ENCODE results near the gene SETX. TPM values are rescaled to one million over a fixed set of nuclear protein-coding genes. Genes with fewer than 3 reads are reported as not detected.
A peak's percentile ranks its signal among the peaks of the same experiment; 100 is the strongest.

Gene SETX, protein sequence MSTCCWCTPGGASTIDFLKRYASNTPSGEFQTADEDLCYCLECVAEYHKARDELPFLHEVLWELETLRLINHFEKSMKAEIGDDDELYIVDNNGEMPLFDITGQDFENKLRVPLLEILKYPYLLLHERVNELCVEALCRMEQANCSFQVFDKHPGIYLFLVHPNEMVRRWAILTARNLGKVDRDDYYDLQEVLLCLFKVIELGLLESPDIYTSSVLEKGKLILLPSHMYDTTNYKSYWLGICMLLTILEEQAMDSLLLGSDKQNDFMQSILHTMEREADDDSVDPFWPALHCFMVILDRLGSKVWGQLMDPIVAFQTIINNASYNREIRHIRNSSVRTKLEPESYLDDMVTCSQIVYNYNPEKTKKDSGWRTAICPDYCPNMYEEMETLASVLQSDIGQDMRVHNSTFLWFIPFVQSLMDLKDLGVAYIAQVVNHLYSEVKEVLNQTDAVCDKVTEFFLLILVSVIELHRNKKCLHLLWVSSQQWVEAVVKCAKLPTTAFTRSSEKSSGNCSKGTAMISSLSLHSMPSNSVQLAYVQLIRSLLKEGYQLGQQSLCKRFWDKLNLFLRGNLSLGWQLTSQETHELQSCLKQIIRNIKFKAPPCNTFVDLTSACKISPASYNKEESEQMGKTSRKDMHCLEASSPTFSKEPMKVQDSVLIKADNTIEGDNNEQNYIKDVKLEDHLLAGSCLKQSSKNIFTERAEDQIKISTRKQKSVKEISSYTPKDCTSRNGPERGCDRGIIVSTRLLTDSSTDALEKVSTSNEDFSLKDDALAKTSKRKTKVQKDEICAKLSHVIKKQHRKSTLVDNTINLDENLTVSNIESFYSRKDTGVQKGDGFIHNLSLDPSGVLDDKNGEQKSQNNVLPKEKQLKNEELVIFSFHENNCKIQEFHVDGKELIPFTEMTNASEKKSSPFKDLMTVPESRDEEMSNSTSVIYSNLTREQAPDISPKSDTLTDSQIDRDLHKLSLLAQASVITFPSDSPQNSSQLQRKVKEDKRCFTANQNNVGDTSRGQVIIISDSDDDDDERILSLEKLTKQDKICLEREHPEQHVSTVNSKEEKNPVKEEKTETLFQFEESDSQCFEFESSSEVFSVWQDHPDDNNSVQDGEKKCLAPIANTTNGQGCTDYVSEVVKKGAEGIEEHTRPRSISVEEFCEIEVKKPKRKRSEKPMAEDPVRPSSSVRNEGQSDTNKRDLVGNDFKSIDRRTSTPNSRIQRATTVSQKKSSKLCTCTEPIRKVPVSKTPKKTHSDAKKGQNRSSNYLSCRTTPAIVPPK (N-terminal part only)
- total RNA-seq (2013; cell fraction: nucleolus; rRNA removed) = 213 and 214 TPM in 2 replicates
- total RNA-seq (2014; rRNA removed) = 54.4 and 63.2 TPM in 2 replicates
- 75.7 and 77.5 TPM in 2 replicates for total RNA-seq (2014; rRNA removed; fragmentation: Illumina TruSeq; extraction: Trizol)
- 40.9 and 44.5 TPM in 2 replicates for total RNA-seq (2021)
- 24.5 TPM for polyA plus RNA-seq (2011; ENCODE audit: low read depth)
- 36.8 and 47.0 TPM in 2 replicates for polyA plus RNA-seq (2011; rRNA removed)
- polyA plus RNA-seq (2011; cell fraction: cytosol; rRNA removed) = 20.6 and 21.1 TPM in 2 replicates
- 38.2 and 45.2 TPM in 2 replicates for polyA plus RNA-seq (2011; cell fraction: nucleus; rRNA removed)
- polyA plus RNA-seq (2012) = 24.8 and 32.0 TPM in 2 replicates
- polyA plus RNA-seq (2014; fragmentation: Illumina TruSeq; extraction: Trizol) = 45.4 and 51.2 TPM in 2 replicates
- polyA plus RNA-seq (2014; fragmentation: Nextera tagmentation; extraction: Ambion mirVana) = 10 to 100 TPM; 15.8 to 16.1 TPM
- polyA plus RNA-seq (2014; rRNA removed) = 29.3 and 37.3 TPM in 2 replicates
- polyA plus RNA-seq (2016; fragmentation: Nextera tagmentation; extraction: Ambion mirVana) = 10 to 100 TPM; 23.4 to 25.3 TPM
- 91.0 and 111 TPM in 2 replicates for polyA minus RNA-seq (2011; rRNA and poly(A)+ RNA removed)
- polyA minus RNA-seq (2011; cell fraction: cytosol; rRNA and poly(A)+ RNA removed) = 28.5 and 35.3 TPM in 2 replicates
- polyA minus RNA-seq (2011; cell fraction: nucleus; rRNA and poly(A)+ RNA removed) = 45.5 and 69.1 TPM in 2 replicates
- percentile 92 among the genes with signal in this experiment for Bru-seq, nascent RNA
- BruChase-seq, experiment 1, labeled RNA remaining after a 6-hour chase = percentile 95 among the genes with signal in this experiment
- BruChase-seq, experiment 2, labeled RNA remaining after a 2-hour chase = percentile 96 among the genes with signal in this experiment
- long read RNA-seq, experiment 1, partial matches to known transcripts = 11 of 12 reads
- long read RNA-seq, experiment 1, other reads (novel, unspliced or antisense) = 1 of 12 reads
- long read RNA-seq, experiment 2, partial matches to known transcripts = 163 of 194 reads
- long read RNA-seq, experiment 2, other reads (novel, unspliced or antisense) = 31 of 194 reads

DNA sequence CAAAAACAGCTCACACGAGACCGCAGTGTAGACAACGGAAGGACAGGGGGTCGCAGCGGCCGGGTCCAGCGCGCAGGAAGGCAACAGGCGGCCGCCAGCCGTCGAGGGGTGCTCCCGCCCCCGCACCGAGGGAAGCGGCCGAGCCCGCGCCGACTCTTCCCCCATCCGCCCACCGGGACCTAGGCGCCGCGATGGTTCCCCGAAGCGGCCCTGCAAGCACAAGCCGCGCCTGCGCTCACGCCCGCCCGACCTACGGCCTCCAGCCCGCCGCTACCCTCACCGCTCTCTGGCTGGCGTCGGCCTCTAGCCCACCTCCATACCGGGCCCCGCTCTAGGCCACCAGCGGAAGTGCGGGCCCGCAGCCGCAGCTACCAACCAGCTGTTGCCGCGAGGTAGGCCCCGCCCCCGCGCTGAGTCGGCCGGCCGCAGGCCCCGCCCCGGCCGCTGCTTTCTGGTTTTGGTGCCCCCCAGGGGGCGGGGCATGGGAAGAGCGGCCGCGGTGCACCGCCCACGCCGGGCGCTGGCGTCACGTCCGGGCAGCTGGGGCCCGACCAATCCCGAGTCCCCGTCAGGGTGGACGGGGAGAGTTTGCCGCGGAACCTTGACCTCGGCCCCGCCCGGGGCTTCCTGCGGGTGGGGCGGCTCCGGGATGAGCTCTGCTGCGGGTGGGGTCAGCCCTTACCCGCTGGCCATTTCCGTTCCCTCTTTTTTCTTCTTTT is at the start of gene SETX:
TSS of gene SETX (minus strand) at position 350 of the 719 bp plus-strand sequence. CDS start 5,558 bp downstream, outside the sequence.
- in situ Hi-C loops (cut with MboI) (no loop called here), intact Hi-C loops (cut with micrococcal nuclease; ENCODE audit: unreplicated experiment) (loop anchor here (1.0 kb wide), 1 partner anchor 28 kb away; no protein-coding TSS in a partner anchor)
- H3K79me2 ChIP-seq (ENCODE audit: control insufficient read depth, insufficient read depth, low read length) = peaks cover 44% of the 10 kb centered on the region
- no TSS peak for BruUV-seq (replicated peaks)
- H3K4me1 ChIP-seq (ENCODE audit: control insufficient read depth, insufficient read depth, low read length) = peaks cover 8% of the 10 kb centered on the region; the same call in 1 of the 2 replicates
- SMC1A ChIA-PET (ENCODE audit: uncharacterized antibody, unreplicated experiment) = interaction anchor here (0.7 to 9.5 kb wide), 3 partner anchors 11 to 27 kb away, joined by 4 to 131 read pairs (median 43); no protein-coding TSS in a partner anchor
- H3K9me3 ChIP-seq (replicated peaks; ENCODE audit: control insufficient read depth, insufficient read depth, low read length) = no peaks in the 10 kb centered on the region; the same call in 2 of the 3 replicates
- no peaks in the 10 kb centered on the region for H4K20me1 ChIP-seq (ENCODE audit: control insufficient read depth, insufficient read depth)
- H3K4me2 ChIP-seq (ENCODE audit: control insufficient read depth, insufficient read depth) = peak within 1 kb of the TSS; percentile 95
- peaks cover 0 to 5% of the 10 kb centered on the region in 2 experiments; a peak in 1 of 4 replicates for H3K36me3 ChIP-seq (ENCODE audit: control insufficient read depth in 2 of 2, insufficient read depth in 2 of 2, low read length in 1 of 2)
- FAIRE-seq = peak; percentile 83
- peak within 1 kb of the TSS; percentile 97 for H3K27ac ChIP-seq (ENCODE audit: control insufficient read depth, insufficient read depth)
- H3K4me3 ChIP-seq = peak within 1 kb of the TSS; percentile 86
- RAD21 ChIA-PET (ENCODE audit: unreplicated experiment) = interaction anchor here (0.6 to 3.4 kb wide), 6 partner anchors 18 to 1113 kb away, joined by 3 to 50 read pairs (median 4); no protein-coding TSS in a partner anchor
- DNase-seq (ENCODE audit: low read depth, low spot score) = peak; percentile 85
- peak within 1 kb of the TSS; percentile 95 for H3K9ac ChIP-seq (ENCODE audit: control insufficient read depth, insufficient read depth, low read length)
- 1% methylated on average over 80 of the region's 82 CpGs for WGBS (ENCODE audit: insufficient coverage, insufficient replicate concordance, low lambda C conversion rate, missing lambda C conversion rate)
- H2AFZ ChIP-seq (ENCODE audit: control insufficient read depth, low read depth, low read length) = peak within 1 kb of the TSS; percentile 71
- POLR2A ChIA-PET = interaction anchor here (0.6 to 7.0 kb wide), 10 partner anchors 9 to 1661 kb away, joined by 3 to 96 read pairs (median 4); partner anchors contain the start of gene EXOSC2
- CTCF ChIA-PET = interaction anchor here (1.0 to 6.1 kb wide), 4 partner anchors 12 to 28 kb away, joined by 3 to 59 read pairs (median 4); no protein-coding TSS in a partner anchor
- peak; percentile 92 for ATAC-seq
- H3K27me3 ChIP-seq (replicated peaks in 1 of 2; ENCODE audit: control insufficient read depth in 2 of 2, insufficient read depth in 2 of 2, low read length in 1 of 2) = no peaks in the 10 kb centered on the region
- TF ChIP-seq STAT1 (conservative IDR thresholded peaks at IDR 0.05) (no peak), WRNIP1 (IDR thresholded peaks at IDR 0.05; ENCODE audit: borderline replicate concordance, low read depth, low read length) (no peak), CBFB (IDR thresholded peaks at IDR 0.05; ENCODE audit: low read depth) (no peak; the same call in 1 of the 2 replicates), JUNB (IDR thresholded peaks at IDR 0.05) (no peak), SRF (IDR thresholded peaks at IDR 0.05; ENCODE audit: low read depth in 2 of 2, low read length in 2 of 2) (no peak), YBX1 (IDR thresholded peaks at IDR 0.05) (no peak), EGR1 (IDR thresholded peaks at IDR 0.05; ENCODE audit: borderline replicate concordance in 1 of 2, low read depth in 2 of 2, low read length in 2 of 2) (peak; percentile 17 to 96), IKZF2 (IDR thresholded peaks at IDR 0.05) (no peak), NFXL1 (IDR thresholded peaks at IDR 0.05; ENCODE audit: borderline replicate concordance) (no peak)
- TF ChIP-seq, protein P1, sequence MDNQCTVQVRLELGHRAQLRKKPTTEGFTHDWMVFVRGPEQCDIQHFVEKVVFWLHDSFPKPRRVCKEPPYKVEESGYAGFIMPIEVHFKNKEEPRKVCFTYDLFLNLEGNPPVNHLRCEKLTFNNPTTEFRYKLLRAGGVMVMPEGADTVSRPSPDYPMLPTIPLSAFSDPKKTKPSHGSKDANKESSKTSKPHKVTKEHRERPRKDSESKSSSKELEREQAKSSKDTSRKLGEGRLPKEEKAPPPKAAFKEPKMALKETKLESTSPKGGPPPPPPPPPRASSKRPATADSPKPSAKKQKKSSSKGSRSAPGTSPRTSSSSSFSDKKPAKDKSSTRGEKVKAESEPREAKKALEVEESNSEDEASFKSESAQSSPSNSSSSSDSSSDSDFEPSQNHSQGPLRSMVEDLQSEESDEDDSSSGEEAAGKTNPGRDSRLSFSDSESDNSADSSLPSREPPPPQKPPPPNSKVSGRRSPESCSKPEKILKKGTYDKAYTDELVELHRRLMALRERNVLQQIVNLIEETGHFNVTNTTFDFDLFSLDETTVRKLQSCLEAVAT (IDR thresholded peaks at IDR 0.05) = no peak

All from GM12878 (cell line).